Sigmoid colon (tissue), 7 donors: ENCODE measurements around the gene POU2AF2. TPM values are rescaled to one million over a fixed set of nuclear protein-coding genes. Genes with fewer than 3 reads are reported as not detected.
"Not testable (repeated sequence)": the region's sequence is repeated elsewhere in the genome, so short reads cannot be mapped to it uniquely, and the experiment has no call there.

Experiments
- DNase-seq: peaks from one replicate; pipeline ENCODE4 v3.0.0-alpha.2; 2019
- H3K27ac ChIP-seq, 4 donors: fragments of 200-600 bp; sonication (generic); one replicate each; pipeline ENCODE4 v1.5.1; 2016 to 2019; ENCODE audit warnings: mild to moderate bottlenecking in 1 of 4
- H3K27me3 ChIP-seq, 3 donors: fragments of 200-600 bp; sonication (generic); one replicate each; pipeline ENCODE4 v1.5.1; 2019; ENCODE audit warnings: mild to moderate bottlenecking in 1 of 3
- H3K36me3 ChIP-seq, 4 donors: fragments of 200-600 bp; sonication (generic); one replicate each; pipeline ENCODE4 v1.5.1; 2016 to 2019
- H3K4me1 ChIP-seq, 4 donors: fragments of 200-600 bp; sonication (generic); one replicate each; pipeline ENCODE4 v1.5.1; 2017 to 2019
- H3K4me3 ChIP-seq, 4 donors: fragments of 200-600 bp; sonication (generic); one replicate each; pipeline ENCODE4 v1.5.1; 2017 to 2019; ENCODE audit warnings: mild to moderate bottlenecking in 2 of 4, moderate library complexity in 1 of 4
- H3K9me3 ChIP-seq, 4 donors: fragments of 200-600 bp in 3 of 4; sonication (generic) in 3 of 4; one replicate each; pipeline versions ENCODE4 v1.5.1 to v1.6.1; 2013 to 2019
- EP300 ChIP-seq, 4 donors: sonication (generic); formaldehyde crosslinking; IDR thresholded peaks; one replicate each; pipeline ENCODE4 v1.6.1; 2017; ENCODE audit warnings: antibody characterized with exemption in 4 of 4
- POLR2A ChIP-seq, 2 donors: fragments of 450-650 bp; IDR thresholded peaks; one replicate each; pipeline ENCODE4 v1.6.1; 2016; ENCODE audit warnings: antibody characterized with exemption in 2 of 2, mild to moderate bottlenecking in 2 of 2, moderate library complexity in 2 of 2
- POLR2AphosphoS5 ChIP-seq, 4 donors: sonication (generic); formaldehyde crosslinking; IDR thresholded peaks; one replicate each; pipeline ENCODE4 v1.6.1; 2017; ENCODE audit warnings: antibody characterized with exemption in 4 of 4
- WGBS, 2 donors: extraction: QIAGEN DNeasy Blood & Tissue Kit; methylation state at CpG; one replicate each; pipeline ENCODE4 v1.1.7; 2013; 5-methylcytosine and 5-hydroxymethylcytosine counted together
- intact Hi-C: fragments of 100-400 bp; cut with DNase I; formaldehyde crosslinking; loops from one replicate; pipeline ENCODE4 v1.15.1; 2023
- polyA plus RNA-seq, 3 donors: library from polyadenylated mRNA; stranded (reverse); fragments of 200-250 nt; gene quantifications; one replicate each; pipeline ENCODE4 v1.2.3, GENCODE V29; 2013
- total RNA-seq, 4 donors: library from RNA; depleted of rRNA; stranded (reverse); fragments of >200 nt; gene quantifications; one replicate each; pipeline ENCODE4 v1.1.0, GENCODE V29; 2016
- TF ChIP-seq, protein P1 (sequence below), 4 experiments: fragments of 450-650 bp in 3 of 4; fragments of 200-600 bp in 1 of 4; IDR thresholded peaks; one replicate each; pipeline ENCODE4 v1.5.1; 2016 to 2019; ENCODE audit warnings: antibody characterized with exemption in 4 of 4, mild to moderate bottlenecking in 3 of 4, moderate library complexity in 2 of 4
- donor health status: healthy with polysubstance abuse.
- donor health status: Bipolar disorder and iron deficiency.
- donor health status: healthy.

The POU2AF2 gene
- total and polyA plus RNA-seq, 7 donors, result 1.5 to 2.5 (median 2.4) TPM; not detected in 4

DNA sequence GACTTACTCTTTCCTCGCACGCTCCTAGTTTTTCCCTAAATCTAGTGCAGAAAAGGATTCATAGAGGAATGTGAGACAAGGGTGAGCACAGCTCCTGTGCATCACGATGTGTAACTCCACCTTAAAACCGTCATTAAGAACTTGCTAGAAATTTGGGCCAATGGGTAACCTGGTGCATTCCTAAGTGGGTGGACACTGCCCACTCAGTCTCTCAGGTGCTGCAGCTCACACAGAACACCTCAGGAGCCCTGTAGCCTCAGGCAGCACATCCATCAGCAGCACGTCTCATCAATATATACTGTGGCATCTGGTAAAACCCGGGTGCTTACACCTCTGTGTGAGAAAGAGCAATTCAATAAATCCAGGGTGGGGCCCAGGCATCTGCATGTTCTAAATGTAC lies 65.2 kb downstream of the POU2AF2 start:
- TF ChIP-seq POLR2AphosphoS5 (IDR thresholded peaks at IDR 0.05), result no peak
- TF ChIP-seq POLR2A (IDR thresholded peaks at IDR 0.05), result no peak
- TF ChIP-seq EP300 (IDR thresholded peaks at IDR 0.05), result no peak
- TF ChIP-seq, protein P1, sequence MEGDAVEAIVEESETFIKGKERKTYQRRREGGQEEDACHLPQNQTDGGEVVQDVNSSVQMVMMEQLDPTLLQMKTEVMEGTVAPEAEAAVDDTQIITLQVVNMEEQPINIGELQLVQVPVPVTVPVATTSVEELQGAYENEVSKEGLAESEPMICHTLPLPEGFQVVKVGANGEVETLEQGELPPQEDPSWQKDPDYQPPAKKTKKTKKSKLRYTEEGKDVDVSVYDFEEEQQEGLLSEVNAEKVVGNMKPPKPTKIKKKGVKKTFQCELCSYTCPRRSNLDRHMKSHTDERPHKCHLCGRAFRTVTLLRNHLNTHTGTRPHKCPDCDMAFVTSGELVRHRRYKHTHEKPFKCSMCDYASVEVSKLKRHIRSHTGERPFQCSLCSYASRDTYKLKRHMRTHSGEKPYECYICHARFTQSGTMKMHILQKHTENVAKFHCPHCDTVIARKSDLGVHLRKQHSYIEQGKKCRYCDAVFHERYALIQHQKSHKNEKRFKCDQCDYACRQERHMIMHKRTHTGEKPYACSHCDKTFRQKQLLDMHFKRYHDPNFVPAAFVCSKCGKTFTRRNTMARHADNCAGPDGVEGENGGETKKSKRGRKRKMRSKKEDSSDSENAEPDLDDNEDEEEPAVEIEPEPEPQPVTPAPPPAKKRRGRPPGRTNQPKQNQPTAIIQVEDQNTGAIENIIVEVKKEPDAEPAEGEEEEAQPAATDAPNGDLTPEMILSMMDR (IDR thresholded peaks at IDR 0.05), result no peak
- Histone ChIP-seq H3K27ac (no peak overlapping the region), H3K9me3 (no peaks in the 10 kb centered on the region), H3K36me3 (peaks cover 0 to 4% (median 0%) of the 10 kb centered on the region in 4 donors), H3K4me1 (peaks cover 0 to 2% (median 0%) of the 10 kb centered on the region in 4 donors), H3K27me3 (no peaks in the 10 kb centered on the region), H3K4me3 (no peak overlapping the region)
- intact Hi-C loops, result no loop called here
- no peak for DNase-seq
- WGBS, 2 donors, result 65 to 86% methylated on average over 6 of the region's 6 CpGs

DNA sequence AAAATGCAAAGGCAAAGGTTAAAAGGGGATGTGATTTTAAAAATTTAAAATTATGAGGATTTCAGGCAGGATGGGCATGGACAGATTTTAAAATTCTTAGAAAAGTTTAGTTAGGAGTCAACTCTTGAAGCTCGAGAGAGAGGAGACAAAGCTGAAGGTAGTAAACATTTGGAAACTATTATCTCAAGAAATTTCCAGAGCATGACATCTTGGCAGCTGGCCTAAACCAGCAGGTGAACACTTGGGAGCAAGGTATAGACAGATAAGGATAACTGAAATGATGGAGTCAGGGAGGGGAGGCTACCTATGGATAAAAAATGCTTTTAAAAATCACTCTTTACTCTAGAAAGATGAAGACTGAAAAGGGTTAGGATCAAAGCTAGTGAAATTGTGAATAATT lies 66.6 kb downstream of the POU2AF2 start:
- no peaks in the 10 kb centered on the region for H3K9me3 ChIP-seq
- no peaks in the 10 kb centered on the region for H3K27me3 ChIP-seq
- 7 to 58% methylated on average over 1 of the region's 1 CpG for WGBS, 2 donors
- peaks cover 0 to 4% (median 0%) of the 10 kb centered on the region in 4 donors for H3K36me3 ChIP-seq
- intact Hi-C loops, result no loop called here
- H3K27ac ChIP-seq, result no peak overlapping the region
- TF ChIP-seq POLR2AphosphoS5 (IDR thresholded peaks at IDR 0.05) (no peak), EP300 (IDR thresholded peaks at IDR 0.05) (no peak), POLR2A (IDR thresholded peaks at IDR 0.05) (no peak)
- TF ChIP-seq, protein P1 (IDR thresholded peaks at IDR 0.05), result no peak
- H3K4me1 ChIP-seq, result peaks cover 0 to 2% (median 0%) of the 10 kb centered on the region in 4 donors
- no peak for DNase-seq
- H3K4me3 ChIP-seq, result no peak overlapping the region

DNA sequence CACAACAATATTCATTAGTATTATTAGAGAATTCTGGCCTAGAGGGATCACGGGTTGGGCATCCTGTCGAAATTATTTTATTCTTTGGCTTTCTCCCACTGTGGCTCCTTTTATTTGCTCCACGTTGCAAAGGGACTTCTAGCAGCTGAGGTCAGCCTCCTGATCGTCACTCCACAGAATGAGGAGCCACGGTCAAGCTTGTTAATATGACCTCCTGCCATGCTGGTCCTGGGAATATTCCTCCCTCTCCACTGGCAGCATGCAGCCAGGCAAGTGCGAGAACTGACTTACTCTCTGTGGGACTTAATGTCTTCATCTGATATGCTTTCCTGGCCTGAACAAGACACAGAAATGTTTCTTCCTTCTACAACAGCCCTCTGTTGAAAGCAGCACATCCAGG lies 73.8 kb downstream of the POU2AF2 start:
- Histone ChIP-seq H3K4me1 (peaks cover under 1 to 17% (median 10%) of the 10 kb centered on the region in 4 donors), H3K27ac (no peak overlapping the region), H3K27me3 (no peaks in the 10 kb centered on the region), H3K36me3 (no peaks in the 10 kb centered on the region), H3K9me3 (no peaks in the 10 kb centered on the region), H3K4me3 (no peak overlapping the region)
- TF ChIP-seq, protein P1 (IDR thresholded peaks at IDR 0.05), result no peak
- TF ChIP-seq POLR2A (IDR thresholded peaks at IDR 0.05) (no peak), EP300 (IDR thresholded peaks at IDR 0.05) (no peak), POLR2AphosphoS5 (IDR thresholded peaks at IDR 0.05) (no peak)
- intact Hi-C loops, result no loop called here
- no peak for DNase-seq
- WGBS, 2 donors, result 89 to 93% methylated on average over 6 of the region's 6 CpGs

DNA sequence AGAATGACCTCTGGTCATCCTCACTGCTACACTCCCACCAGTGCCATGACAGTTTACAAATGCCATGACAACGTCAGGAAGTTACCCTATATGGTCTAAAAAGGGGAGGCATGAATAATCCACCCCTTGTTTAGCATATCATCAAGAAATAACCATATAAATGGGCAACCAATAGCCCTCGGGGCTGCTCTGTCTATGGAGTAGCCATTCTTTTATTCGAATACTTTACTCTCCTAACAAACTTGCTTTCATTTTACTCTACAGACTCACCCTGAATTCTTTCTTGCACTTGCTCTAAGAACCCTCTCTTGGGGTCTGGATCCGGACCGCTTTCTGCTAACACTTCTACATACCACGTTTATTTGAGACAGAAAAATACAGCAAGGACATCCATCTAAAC lies 74.7 kb downstream of the POU2AF2 start:
- intact Hi-C loops, H3K36me3 ChIP-seq, H3K9me3 ChIP-seq, DNase-seq, H3K4me3 ChIP-seq, H3K27me3 ChIP-seq: not testable (repeated sequence)
- WGBS, 2 donors, result 85 to 92% methylated on average over 6 of the region's 6 CpGs
- Histone ChIP-seq H3K27ac (peak overlapping the region in 1 of 4 donors; percentile 14), H3K4me1 (peaks cover 0 to 23% (median 17%) of the 10 kb centered on the region in 4 donors)

DNA sequence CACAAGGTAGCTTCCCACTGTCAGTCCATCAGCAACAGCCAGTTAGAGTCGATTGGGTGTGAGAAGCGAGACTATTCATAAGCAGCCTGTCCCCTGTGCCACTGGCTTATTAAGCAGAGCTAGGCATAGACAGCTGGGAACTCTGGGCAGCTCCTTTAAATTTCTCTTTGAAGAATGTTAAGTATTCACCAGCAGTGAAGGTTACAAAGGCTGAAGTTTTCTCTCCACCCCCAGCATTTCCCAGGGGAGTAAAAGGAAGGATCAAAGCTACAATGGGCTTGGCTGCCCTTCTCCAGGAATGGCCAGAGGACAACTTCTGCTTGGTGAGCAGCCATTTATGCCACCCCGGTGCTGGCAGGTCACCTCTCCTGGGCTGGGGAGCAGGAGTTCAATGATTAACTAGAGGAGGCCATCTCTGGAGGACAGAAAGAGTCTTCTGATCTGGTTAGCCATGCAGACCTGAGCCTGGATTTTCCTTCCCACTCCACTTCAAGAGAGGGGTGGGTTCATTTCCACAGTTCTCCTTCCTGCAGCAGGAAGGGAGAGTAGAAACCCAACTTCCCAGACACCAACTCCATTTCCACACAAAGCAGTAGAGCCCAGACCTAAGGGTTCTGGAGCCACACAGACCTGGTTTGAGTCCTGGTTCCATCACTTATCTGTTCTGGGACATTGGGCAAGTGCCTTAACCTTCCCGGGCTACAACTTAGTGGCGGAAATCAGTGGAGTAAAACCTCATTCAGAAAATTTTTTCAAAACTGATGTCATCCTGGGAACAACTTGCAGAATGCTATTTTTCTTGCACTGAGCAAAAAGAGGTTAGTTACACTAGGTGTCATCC lies 75.4 kb downstream of the POU2AF2 start:
- peak overlapping the region in 1 of 4 donors; percentile 14 for H3K27ac ChIP-seq
- peaks cover 0 to 23% (median 19%) of the 10 kb centered on the region in 4 donors for H3K4me1 ChIP-seq
- no peaks in the 10 kb centered on the region for H3K27me3 ChIP-seq
- 79 to 88% methylated on average over 5 of the region's 5 CpGs for WGBS, 2 donors
- H3K36me3 ChIP-seq, result no peaks in the 10 kb centered on the region
- H3K9me3 ChIP-seq, result no peaks in the 10 kb centered on the region
- TF ChIP-seq, protein P1 (IDR thresholded peaks at IDR 0.05), result no peak
- TF ChIP-seq POLR2AphosphoS5 (IDR thresholded peaks at IDR 0.05) (no peak), POLR2A (IDR thresholded peaks at IDR 0.05) (no peak), EP300 (IDR thresholded peaks at IDR 0.05) (no peak)
- DNase-seq, result no peak
- H3K4me3 ChIP-seq, result no peak overlapping the region
- intact Hi-C loops, result no loop called here
